ENCODE measurements around the gene DNM2.
"Not testable (repeated sequence)": the region's sequence is repeated elsewhere in the genome, so short reads cannot be mapped to it uniquely, and the experiment has no call there.

The DNM2 gene

GRCh38 chr19:10730932-10731331 lies 13.1 kb downstream of the DNM2 start:
- Histone ChIP-seq H3K27ac (ENCODE audit: low read length) (no peak overlapping the region), H3K9me3 (ENCODE audit: control insufficient read depth, low read depth, low read length) (no peaks in the 10 kb centered on the region), H3K36me3 (ENCODE audit: control insufficient read depth, low read depth, low read length) (peaks cover 3% of the 10 kb centered on the region), H3K27me3 (ENCODE audit: control insufficient read depth, insufficient read depth, low read length) (no peaks in the 10 kb centered on the region), H3K4me3 (ENCODE audit: low read length) (no peak overlapping the region), H3K9ac (ENCODE audit: low read length) (no peak overlapping the region), H3K4me1 (ENCODE audit: control insufficient read depth, low read depth, low read length) (no peaks in the 10 kb centered on the region)

- Histone ChIP-seq H3K4me1 (ENCODE audit: control insufficient read depth, low read depth, low read length) (no peaks in the 10 kb centered on the region), H3K9ac (ENCODE audit: low read length) (no peak overlapping the region), H3K36me3 (ENCODE audit: control insufficient read depth, low read depth, low read length) (no peaks in the 10 kb centered on the region), H3K4me3 (ENCODE audit: low read length) (no peak overlapping the region), H3K9me3 (ENCODE audit: control insufficient read depth, low read depth, low read length) (no peaks in the 10 kb centered on the region), H3K27me3 (ENCODE audit: control insufficient read depth, insufficient read depth, low read length) (no peaks in the 10 kb centered on the region), H3K27ac (ENCODE audit: low read length) (no peak overlapping the region)
Observed at GRCh38 chr19:10735741-10736140, 17.9 kb downstream of the DNM2 start.

- Histone ChIP-seq H3K36me3 (ENCODE audit: control insufficient read depth, low read depth, low read length) (no peaks in the 10 kb centered on the region), H3K9ac (ENCODE audit: low read length) (no peak overlapping the region), H3K27ac (ENCODE audit: low read length) (no peak overlapping the region), H3K4me3 (ENCODE audit: low read length) (no peak overlapping the region), H3K27me3 (ENCODE audit: control insufficient read depth, insufficient read depth, low read length) (no peaks in the 10 kb centered on the region), H3K4me1 (ENCODE audit: control insufficient read depth, low read depth, low read length) (no peaks in the 10 kb centered on the region), H3K9me3 (ENCODE audit: control insufficient read depth, low read depth, low read length) (no peaks in the 10 kb centered on the region)
Observed at GRCh38 chr19:10736189-10736588, 18.3 kb downstream of the DNM2 start.

GRCh38 chr19:10736916-10737551 lies 19.2 kb downstream of the DNM2 start:
- Histone ChIP-seq H3K9me3 (ENCODE audit: control insufficient read depth, low read depth, low read length) (no peaks in the 10 kb centered on the region), H3K36me3 (ENCODE audit: control insufficient read depth, low read depth, low read length) (no peaks in the 10 kb centered on the region), H3K27ac (ENCODE audit: low read length) (no peak overlapping the region), H3K4me1 (ENCODE audit: control insufficient read depth, low read depth, low read length) (no peaks in the 10 kb centered on the region), H3K4me3 (ENCODE audit: low read length) (no peak overlapping the region), H3K9ac (ENCODE audit: low read length) (no peak overlapping the region), H3K27me3 (ENCODE audit: control insufficient read depth, insufficient read depth, low read length) (no peaks in the 10 kb centered on the region)

GRCh38 chr19:10737722-10738121 lies 19.8 kb downstream of the DNM2 start:
- Histone ChIP-seq H3K36me3 (ENCODE audit: control insufficient read depth, low read depth, low read length) (no peaks in the 10 kb centered on the region), H3K27me3 (ENCODE audit: control insufficient read depth, insufficient read depth, low read length) (no peaks in the 10 kb centered on the region), H3K4me3 (ENCODE audit: low read length) (no peak overlapping the region), H3K27ac (ENCODE audit: low read length) (no peak overlapping the region), H3K4me1 (ENCODE audit: control insufficient read depth, low read depth, low read length) (no peaks in the 10 kb centered on the region), H3K9me3 (ENCODE audit: control insufficient read depth, low read depth, low read length) (no peaks in the 10 kb centered on the region), H3K9ac (ENCODE audit: low read length) (no peak overlapping the region)

GRCh38 chr19:10740798-10741197 lies 22.9 kb downstream of the DNM2 start:
- no peaks in the 10 kb centered on the region for H3K27me3 ChIP-seq (ENCODE audit: control insufficient read depth, insufficient read depth, low read length)
- H3K4me1 ChIP-seq (ENCODE audit: control insufficient read depth, low read depth, low read length), result no peaks in the 10 kb centered on the region
- H3K9ac ChIP-seq (ENCODE audit: low read length), result no peak overlapping the region
- H3K4me3 ChIP-seq (ENCODE audit: low read length), result no peak overlapping the region
- H3K36me3 ChIP-seq (ENCODE audit: control insufficient read depth, low read depth, low read length), result no peaks in the 10 kb centered on the region
- H3K27ac ChIP-seq (ENCODE audit: low read length), result no peak overlapping the region
- H3K9me3 ChIP-seq (ENCODE audit: control insufficient read depth, low read depth, low read length), result no peaks in the 10 kb centered on the region

- no peak overlapping the region for H3K27ac ChIP-seq (ENCODE audit: low read length)
- H3K4me3 ChIP-seq (ENCODE audit: low read length), result no peak overlapping the region
- no peaks in the 10 kb centered on the region for H3K27me3 ChIP-seq (ENCODE audit: control insufficient read depth, insufficient read depth, low read length)
- no peak overlapping the region for H3K9ac ChIP-seq (ENCODE audit: low read length)
- H3K9me3 ChIP-seq (ENCODE audit: control insufficient read depth, low read depth, low read length), result no peaks in the 10 kb centered on the region
- no peaks in the 10 kb centered on the region for H3K4me1 ChIP-seq (ENCODE audit: control insufficient read depth, low read depth, low read length)
- H3K36me3 ChIP-seq (ENCODE audit: control insufficient read depth, low read depth, low read length), result no peaks in the 10 kb centered on the region
Observed at GRCh38 chr19:10742476-10742875, 24.6 kb downstream of the DNM2 start.

GRCh38 chr19:10744253-10744798 lies 26.4 kb downstream of the DNM2 start:
- H3K27ac ChIP-seq (ENCODE audit: low read length), result no peak overlapping the region
- no peaks in the 10 kb centered on the region for H3K36me3 ChIP-seq (ENCODE audit: control insufficient read depth, low read depth, low read length)
- no peak overlapping the region for H3K9ac ChIP-seq (ENCODE audit: low read length)
- no peaks in the 10 kb centered on the region for H3K9me3 ChIP-seq (ENCODE audit: control insufficient read depth, low read depth, low read length)
- no peaks in the 10 kb centered on the region for H3K27me3 ChIP-seq (ENCODE audit: control insufficient read depth, insufficient read depth, low read length)
- H3K4me3 ChIP-seq (ENCODE audit: low read length), result no peak overlapping the region
- no peaks in the 10 kb centered on the region for H3K4me1 ChIP-seq (ENCODE audit: control insufficient read depth, low read depth, low read length)

GRCh38 chr19:10744801-10745293 lies 27.0 kb downstream of the DNM2 start:
- H3K4me3 ChIP-seq (ENCODE audit: low read length), result no peak overlapping the region
- H3K27ac ChIP-seq (ENCODE audit: low read length), result no peak overlapping the region
- H3K9me3 ChIP-seq (ENCODE audit: control insufficient read depth, low read depth, low read length), result no peaks in the 10 kb centered on the region
- H3K4me1 ChIP-seq (ENCODE audit: control insufficient read depth, low read depth, low read length), result no peaks in the 10 kb centered on the region
- no peaks in the 10 kb centered on the region for H3K36me3 ChIP-seq (ENCODE audit: control insufficient read depth, low read depth, low read length)
- no peak overlapping the region for H3K9ac ChIP-seq (ENCODE audit: low read length)
- no peaks in the 10 kb centered on the region for H3K27me3 ChIP-seq (ENCODE audit: control insufficient read depth, insufficient read depth, low read length)

GRCh38 chr19:10746437-10746836 lies 28.6 kb downstream of the DNM2 start:
- H3K9ac ChIP-seq (ENCODE audit: low read length); H3K27me3 ChIP-seq (ENCODE audit: control insufficient read depth, insufficient read depth, low read length); H3K36me3 ChIP-seq (ENCODE audit: control insufficient read depth, low read depth, low read length); H3K9me3 ChIP-seq (ENCODE audit: control insufficient read depth, low read depth, low read length); H3K4me3 ChIP-seq (ENCODE audit: low read length); H3K27ac ChIP-seq (ENCODE audit: low read length); H3K4me1 ChIP-seq (ENCODE audit: control insufficient read depth, low read depth, low read length): not testable (repeated sequence)

GRCh38 chr19:10747271-10747670 lies 29.4 kb downstream of the DNM2 start:
- no peak overlapping the region for H3K27ac ChIP-seq (ENCODE audit: low read length)
- no peaks in the 10 kb centered on the region for H3K9me3 ChIP-seq (ENCODE audit: control insufficient read depth, low read depth, low read length)
- H3K36me3 ChIP-seq (ENCODE audit: control insufficient read depth, low read depth, low read length), result no peaks in the 10 kb centered on the region
- H3K4me3 ChIP-seq (ENCODE audit: low read length), result no peak overlapping the region
- H3K9ac ChIP-seq (ENCODE audit: low read length), result no peak overlapping the region
- no peaks in the 10 kb centered on the region for H3K4me1 ChIP-seq (ENCODE audit: control insufficient read depth, low read depth, low read length)
- no peaks in the 10 kb centered on the region for H3K27me3 ChIP-seq (ENCODE audit: control insufficient read depth, insufficient read depth, low read length)

- H3K27me3 ChIP-seq (ENCODE audit: control insufficient read depth, insufficient read depth, low read length), result no peaks in the 10 kb centered on the region
- no peak overlapping the region for H3K4me3 ChIP-seq (ENCODE audit: low read length)
- no peak overlapping the region for H3K9ac ChIP-seq (ENCODE audit: low read length)
- no peaks in the 10 kb centered on the region for H3K4me1 ChIP-seq (ENCODE audit: control insufficient read depth, low read depth, low read length)
- no peaks in the 10 kb centered on the region for H3K36me3 ChIP-seq (ENCODE audit: control insufficient read depth, low read depth, low read length)
- H3K27ac ChIP-seq (ENCODE audit: low read length), result no peak overlapping the region
- H3K9me3 ChIP-seq (ENCODE audit: control insufficient read depth, low read depth, low read length), result no peaks in the 10 kb centered on the region
Observed at GRCh38 chr19:10747674-10748073, 29.8 kb downstream of the DNM2 start.

Data from iPS-18a (cell line).